HUDEP-2 (cell line): Measurements from ENCODE around the gene USP40.

Experiments
- DNase-seq, 76 experiments: peaks; one replicate each; lab custom pipeline; 2025; ENCODE audit not compliant: unreplicated experiment in 76 of 76; lab: John Stamatoyannopoulos, UW

USP40 gene

GRCh38 chr2:233556881-233557736 is 9.5 kb downstream of the USP40 start:
- no peak for DNase-seq

GRCh38 chr2:233553366-233553765 is 13.2 kb downstream of the USP40 start:
- no peak for DNase-seq

GRCh38 chr2:233551491-233551890 is 15.1 kb downstream of the USP40 start:
- no peak for DNase-seq

- no peak for DNase-seq
These were observed 19.8 kb downstream of the USP40 start for GRCh38 chr2:233546774-233547173.

- no peak for DNase-seq
These were observed 20.5 kb downstream of the USP40 start for GRCh38 chr2:233546101-233546500.

- DNase-seq: no peak
These were observed 22.4 kb downstream of the USP40 start for GRCh38 chr2:233544200-233544610.

- no peak for DNase-seq
These were observed 24.1 kb downstream of the USP40 start for GRCh38 chr2:233542507-233542906.

GRCh38 chr2:233538741-233539140 is 27.8 kb downstream of the USP40 start:
- no peak for DNase-seq

GRCh38 chr2:233535271-233535670 is 31.3 kb downstream of the USP40 start:
- DNase-seq: no peak

- no peak for DNase-seq
These were observed 33.6 kb downstream of the USP40 start for GRCh38 chr2:233532971-233533370.

GRCh38 chr2:233531955-233532354 is 34.6 kb downstream of the USP40 start:
- DNase-seq: no peak

- no peak for DNase-seq
These were observed 36.2 kb downstream of the USP40 start for GRCh38 chr2:233530381-233530780.

- DNase-seq: no peak
These were observed 38.4 kb downstream of the USP40 start for GRCh38 chr2:233528182-233528581.

GRCh38 chr2:233525791-233526190 is 40.8 kb downstream of the USP40 start:
- no peak for DNase-seq

GRCh38 chr2:233519787-233520611 is 46.6 kb downstream of the USP40 start:
- no peak for DNase-seq

GRCh38 chr2:233513953-233514655 is 52.5 kb downstream of the USP40 start:
- no peak for DNase-seq

- DNase-seq: no peak
These were observed 62.5 kb downstream of the USP40 start for GRCh38 chr2:233503947-233504637.

- DNase-seq: no peak
These were observed 63.1 kb downstream of the USP40 start for GRCh38 chr2:233503481-233503880.

- DNase-seq: no peak
These were observed 65.1 kb downstream of the USP40 start for GRCh38 chr2:233501198-233502076.

- no peak for DNase-seq
These were observed 66.7 kb downstream of the USP40 start for GRCh38 chr2:233499928-233500327.
